BE2C (cell line): ENCODE data around the gene STRADB.

Source experiments
- DNase-seq: peaks from one replicate; pipeline ENCODE4 v3.0.0-alpha.2; 2020
- H3K27me3 ChIP-seq: fragments of 250-450 bp; sonication (Bioruptor Pico); 2 replicates; pipeline ENCODE4 v1.5.1; 2020; ENCODE audit warnings: mild to moderate bottlenecking
- H3K36me3 ChIP-seq: fragments of 250-450 bp; sonication (Bioruptor Pico); 2 replicates; pipeline ENCODE4 v1.5.1; 2020; ENCODE audit warnings: mild to moderate bottlenecking
- H3K4me1 ChIP-seq: fragments of 250-450 bp; sonication (Bioruptor Pico); 2 replicates; pipeline ENCODE4 v1.5.1; 2020
- H3K4me3 ChIP-seq: 2 replicates; pipeline ENCODE4 v1.5.1; 2011; ENCODE audit warnings: low read depth, low read length
- H3K9me3 ChIP-seq: fragments of 250-450 bp; sonication (Bioruptor Pico); 2 replicates; pipeline ENCODE4 v1.5.1; 2020
- CTCF ChIP-seq: IDR thresholded peaks from 2 replicates; pipeline ENCODE4 v1.5.1; 2012; ENCODE audit warnings: mild to moderate bottlenecking, low read depth, low read length

Gene STRADB

DNA sequence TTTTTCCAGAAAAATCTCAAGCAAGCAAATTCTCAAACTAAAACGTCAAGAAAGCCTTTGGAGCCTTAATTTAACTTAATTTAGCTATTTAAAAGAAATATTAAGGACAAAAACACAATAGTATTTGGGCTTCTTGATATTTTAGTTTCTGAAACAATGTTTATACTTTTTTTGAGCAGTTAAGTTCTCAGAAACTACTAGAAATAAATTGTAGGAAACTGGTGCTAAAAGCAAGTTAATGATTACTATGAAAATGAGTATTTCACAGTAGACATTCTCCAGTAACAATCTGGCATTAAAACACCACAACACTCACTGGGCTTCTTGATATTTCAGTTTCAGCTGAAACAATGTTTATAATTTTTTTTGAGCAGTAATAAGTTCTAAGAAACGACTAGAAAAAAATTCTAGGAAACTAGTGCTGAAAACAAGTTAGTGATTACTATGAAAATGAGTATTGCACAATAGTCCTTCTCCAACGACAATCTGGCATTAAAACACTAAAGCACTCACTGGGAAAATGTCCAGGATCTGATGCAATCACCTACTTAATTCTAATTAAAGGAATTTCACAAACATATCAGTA lies 45.4 kb upstream of the STRADB start:
- H3K36me3 ChIP-seq, result no peaks in the 10 kb centered on the region
- no peak for DNase-seq
- no peak for TF ChIP-seq CTCF
- H3K27me3 ChIP-seq, result no peaks in the 10 kb centered on the region
- peaks cover 40% of the 10 kb centered on the region for H3K4me1 ChIP-seq
- H3K9me3 ChIP-seq, result no peaks in the 10 kb centered on the region
- H3K4me3 ChIP-seq, result peak overlapping the region; percentile 26

GRCh38 chr2:201407265-201407664 lies 44.3 kb upstream of the STRADB start:
- H3K4me3 ChIP-seq, result no peak overlapping the region; the same call in 1 of the 2 replicates
- no peaks in the 10 kb centered on the region for H3K36me3 ChIP-seq
- TF ChIP-seq CTCF, result no peak
- no peaks in the 10 kb centered on the region for H3K9me3 ChIP-seq
- H3K27me3 ChIP-seq, result no peaks in the 10 kb centered on the region
- peaks cover 32% of the 10 kb centered on the region for H3K4me1 ChIP-seq
- no peak for DNase-seq

DNA sequence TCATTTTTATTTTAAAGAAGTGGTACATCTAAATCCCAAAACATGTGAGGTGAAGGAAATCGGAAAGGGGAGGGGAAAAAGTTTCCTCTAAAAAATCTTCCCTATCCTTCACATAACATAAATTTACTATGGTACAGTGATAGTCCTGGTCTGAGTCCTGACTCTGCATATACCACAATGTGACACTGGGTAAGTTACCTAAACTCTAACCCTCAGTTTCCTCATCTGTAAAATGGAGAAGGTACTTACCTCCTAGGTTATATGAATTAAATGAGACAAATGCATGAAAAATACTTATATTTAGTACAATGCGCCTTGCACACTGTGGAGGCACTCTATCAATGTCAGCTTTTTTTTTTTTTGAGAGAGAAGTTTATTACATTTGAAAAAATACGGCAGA lies 42.6 kb upstream of the STRADB start:
- TF ChIP-seq CTCF, result no peak
- Histone ChIP-seq H3K36me3 (no peaks in the 10 kb centered on the region), H3K9me3 (no peaks in the 10 kb centered on the region), H3K4me3 (no peak overlapping the region), H3K27me3 (no peaks in the 10 kb centered on the region), H3K4me1 (peaks cover 17% of the 10 kb centered on the region)
- DNase-seq, result no peak

DNA sequence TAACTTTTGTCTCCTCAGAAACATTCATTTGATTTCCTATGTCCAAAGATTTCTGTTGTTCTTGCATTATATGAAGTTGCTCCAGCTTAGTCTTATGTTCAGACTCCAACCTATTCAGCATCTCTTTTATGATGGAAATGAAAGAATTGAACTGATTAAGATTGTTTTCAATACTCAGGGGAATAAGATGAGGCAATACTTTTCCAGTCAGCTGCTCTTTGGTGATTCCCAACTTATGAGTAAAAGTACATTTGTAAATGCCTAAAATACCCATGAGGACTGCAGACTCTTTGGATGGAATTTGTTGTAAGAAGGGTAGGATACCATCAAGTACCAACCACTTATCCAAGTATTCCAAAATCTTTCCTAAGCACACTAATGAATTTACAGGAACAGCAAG lies 40.1 kb upstream of the STRADB start:
- H3K4me3 ChIP-seq, result no peak overlapping the region
- H3K27me3 ChIP-seq, result no peaks in the 10 kb centered on the region
- no peaks in the 10 kb centered on the region for H3K9me3 ChIP-seq
- H3K36me3 ChIP-seq, result no peaks in the 10 kb centered on the region
- no peak for TF ChIP-seq CTCF
- peaks cover 13% of the 10 kb centered on the region for H3K4me1 ChIP-seq
- no peak for DNase-seq

GRCh38 chr2:201413143-201413542 lies 38.4 kb upstream of the STRADB start:
- Histone ChIP-seq H3K4me3 (no peak overlapping the region), H3K4me1 (peaks cover 4% of the 10 kb centered on the region), H3K36me3 (no peaks in the 10 kb centered on the region), H3K9me3 (no peaks in the 10 kb centered on the region), H3K27me3 (no peaks in the 10 kb centered on the region)
- no peak for TF ChIP-seq CTCF
- no peak for DNase-seq

DNA sequence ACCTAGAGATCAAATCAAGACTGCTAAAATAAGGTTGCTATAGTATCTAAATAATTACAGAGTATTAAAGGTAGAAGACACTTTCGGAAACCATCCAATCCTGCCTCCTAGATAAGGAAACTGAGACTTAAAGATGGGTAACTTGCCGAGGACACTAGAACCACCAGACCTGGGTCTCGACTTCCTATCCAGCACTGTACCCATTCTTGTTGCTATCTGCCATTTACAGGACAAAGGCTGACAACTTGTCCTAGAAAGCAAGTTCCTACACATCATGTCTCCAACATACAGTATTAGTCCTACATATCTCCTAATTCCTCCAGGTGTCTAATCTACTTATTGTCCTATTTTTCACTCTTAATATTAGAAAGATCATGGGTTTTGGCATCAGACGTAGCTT lies 38.0 kb upstream of the STRADB start:
- no peak for TF ChIP-seq CTCF
- no peak for DNase-seq

More for the DNA sequence above, 38.0 kb upstream of the STRADB start:
- Histone ChIP-seq H3K4me1 (peaks cover 4% of the 10 kb centered on the region), H3K27me3 (no peaks in the 10 kb centered on the region), H3K36me3 (no peaks in the 10 kb centered on the region), H3K9me3 (no peaks in the 10 kb centered on the region), H3K4me3 (no peak overlapping the region)
